WTC11 (cell line): ENCODE measurements around the gene GGN. TPM values are rescaled to one million over a fixed set of nuclear protein-coding genes. Genes with fewer than 3 reads are reported as not detected.
A peak's percentile ranks its signal among the peaks of the same experiment; 100 is the strongest.

Source experiments
- ATAC-seq: fragments of 200-7000 bp; cut with Tn5 transposase; 2 replicates; pipeline ENCODE4 v1.10.0; 2021; ENCODE audit warnings: mild to moderate bottlenecking, moderate library complexity
- CTCF ChIA-PET: fragments of 300-600 bp; sonication (Branson Sonifier 250); formaldehyde crosslinking; loops from one replicate; lab custom pipeline; 2021; ENCODE audit warnings: antibody characterized with exemption; lab: Charles Lee
- POLR2A ChIA-PET: fragments of 350-600 bp; sonication (Branson Sonifier 250); formaldehyde crosslinking; loops from one replicate; lab custom pipeline; 2021; ENCODE audit warnings: antibody characterized with exemption; lab: Charles Lee
- DNase-seq: peaks from one replicate; pipeline ENCODE4 v3.0.0; 2021; ENCODE audit warnings: low spot score
- H3K27ac Mint-ChIP-seq: 2 replicates; pipeline ENCODE4 v1.8.0; 2021; ENCODE audit warnings: mixed read lengths
- H3K27me3 Mint-ChIP-seq: 2 replicates; pipeline ENCODE4 v1.8.0; 2021; ENCODE audit warnings: low read depth, mild to moderate bottlenecking, moderate library complexity, mixed read lengths
- H3K36me3 Mint-ChIP-seq: 2 replicates; pipeline ENCODE4 v1.8.0; 2021; ENCODE audit warnings: mixed read lengths
- H3K4me1 Mint-ChIP-seq: 2 replicates; pipeline ENCODE4 v1.8.0; 2022; ENCODE audit warnings: mixed read lengths
- H3K4me3 Mint-ChIP-seq: 2 replicates; pipeline ENCODE4 v1.8.0; 2021; ENCODE audit warnings: mild to moderate bottlenecking, moderate library complexity, mixed read lengths
- H3K9me3 Mint-ChIP-seq: 2 replicates; pipeline ENCODE4 v1.8.0; 2021; ENCODE audit warnings: mixed read lengths
- AR ChIP-seq: fragments of 250-450 bp; sonication (Bioruptor Pico); IDR thresholded peaks from 2 replicates; pipeline ENCODE4 v1.9.0; 2021; ENCODE audit warnings: mild to moderate bottlenecking
- ATF6 ChIP-seq: sonication (generic); formaldehyde crosslinking; IDR thresholded peaks from 2 replicates; pipeline ENCODE4 v1.8.1; 2023; ENCODE audit warnings: mild to moderate bottlenecking, missing genetic modification reagents
- CBFB ChIP-seq: sonication (generic); formaldehyde crosslinking; IDR thresholded peaks from 2 replicates; pipeline ENCODE4 v1.8.1; 2022; ENCODE audit warnings: mild to moderate bottlenecking, low read depth, missing genetic modification reagents
- CREM ChIP-seq: sonication (generic); formaldehyde crosslinking; IDR thresholded peaks from 2 replicates; pipeline ENCODE4 v1.8.1; 2022; ENCODE audit warnings: mild to moderate bottlenecking, missing genetic modification reagents, moderate library complexity
- CTCF ChIP-seq: fragments of 200-600 bp; IDR thresholded peaks from 2 replicates; pipeline ENCODE4 v1.8.0; 2022; ENCODE audit warnings: antibody characterized with exemption
- E2F5 ChIP-seq: sonication (generic); formaldehyde crosslinking; IDR thresholded peaks from 2 replicates; pipeline ENCODE4 v1.8.1; 2022; ENCODE audit warnings: mild to moderate bottlenecking, moderate library complexity, missing genetic modification reagents
- ERG ChIP-seq: fragments of 250-450 bp; sonication (Bioruptor Pico); IDR thresholded peaks from 2 replicates; pipeline ENCODE4 v1.8.0; 2021; ENCODE audit warnings: mild to moderate bottlenecking
- ETV6 ChIP-seq: sonication (generic); formaldehyde crosslinking; IDR thresholded peaks from 2 replicates; pipeline ENCODE4 v1.8.1; 2022; ENCODE audit warnings: mild to moderate bottlenecking, missing genetic modification reagents
- FOXK1 ChIP-seq: sonication (generic); formaldehyde crosslinking; IDR thresholded peaks from 2 replicates; pipeline ENCODE4 v1.8.0; 2022; ENCODE audit warnings: mild to moderate bottlenecking, moderate library complexity, missing genetic modification reagents
- GRHL2 ChIP-seq: fragments of 250-450 bp; sonication (Bioruptor Pico); IDR thresholded peaks from 2 replicates; pipeline ENCODE4 v1.8.0; 2022; ENCODE audit warnings: mild to moderate bottlenecking, moderate library complexity; ENCODE audit not compliant: insufficient replicate concordance, severe bottlenecking
- GTF2I ChIP-seq: fragments of 250-450 bp; sonication (Bioruptor Pico); conservative IDR thresholded peaks from 2 replicates; pipeline ENCODE4 v1.4.0; 2021; ENCODE audit warnings: mild to moderate bottlenecking
- HMGA2 ChIP-seq: fragments of 250-450 bp; sonication (Bioruptor Pico); IDR thresholded peaks from 2 replicates; pipeline ENCODE4 v1.4.0; 2021; ENCODE audit warnings: mild to moderate bottlenecking, moderate library complexity
- IRF2 ChIP-seq: sonication (generic); formaldehyde crosslinking; IDR thresholded peaks from 2 replicates; pipeline ENCODE4 v1.8.0; 2022; ENCODE audit warnings: low read depth, missing genetic modification reagents, borderline replicate concordance
- KAT7 ChIP-seq: sonication (generic); formaldehyde crosslinking; IDR thresholded peaks from 2 replicates; pipeline ENCODE4 v1.8.1; 2023; ENCODE audit warnings: missing genetic modification reagents, mild to moderate bottlenecking, borderline replicate concordance
- OVOL2 ChIP-seq: fragments of 250-450 bp; sonication (Bioruptor Pico); IDR thresholded peaks from 2 replicates; pipeline ENCODE4 v1.9.0; 2021; ENCODE audit warnings: mild to moderate bottlenecking, borderline replicate concordance
- PREB ChIP-seq: sonication (generic); formaldehyde crosslinking; IDR thresholded peaks from 2 replicates; pipeline ENCODE4 v1.8.1; 2022; ENCODE audit warnings: mild to moderate bottlenecking, missing genetic modification reagents, moderate library complexity, borderline replicate concordance
- SMAD3 ChIP-seq: sonication (generic); formaldehyde crosslinking; IDR thresholded peaks from 2 replicates; pipeline ENCODE4 v1.8.0; 2022; ENCODE audit warnings: missing genetic modification reagents, mild to moderate bottlenecking, borderline replicate concordance
- SP1 ChIP-seq: sonication (generic); formaldehyde crosslinking; conservative IDR thresholded peaks from 2 replicates; pipeline ENCODE4 v1.8.1; 2022; ENCODE audit warnings: missing genetic modification reagents
- ZBTB43 ChIP-seq: sonication (generic); formaldehyde crosslinking; IDR thresholded peaks from 2 replicates; pipeline ENCODE4 v1.8.1; 2023; ENCODE audit warnings: mild to moderate bottlenecking, missing genetic modification reagents
- ZNF532 ChIP-seq: fragments of 250-450 bp; sonication (Bioruptor Pico); IDR thresholded peaks from 2 replicates; pipeline ENCODE4 v1.9.0; 2021; ENCODE audit warnings: mild to moderate bottlenecking, borderline replicate concordance
- ZNF671 ChIP-seq: fragments of 250-450 bp; sonication (Bioruptor Pico); IDR thresholded peaks from 2 replicates; pipeline ENCODE4 v1.8.0; 2021; ENCODE audit warnings: mild to moderate bottlenecking
- total RNA-seq: library from RNA; stranded (reverse); gene quantifications from 3 replicates; pipeline ENCODE4 v1.2.3, GENCODE V29; 2021

GGN gene
- total RNA-seq, 1 experiment from 2014 or later = 2.4 TPM

- ATAC-seq = peak; percentile 78
- peaks cover 29% of the 10 kb centered on the region for H3K4me1 Mint-ChIP-seq
- no peaks in the 10 kb centered on the region for H3K9me3 Mint-ChIP-seq
- H3K4me3 Mint-ChIP-seq = peak overlapping the region; percentile 84
- POLR2A ChIA-PET = interaction anchor here (0.6 to 1.6 kb wide), 7 partner anchors 9 to 232 kb away, joined by 3 to 14 read pairs (median 3); partner anchors contain the start of genes EIF3K, FAM98C and PSMD8
- H3K36me3 Mint-ChIP-seq = peaks cover 3% of the 10 kb centered on the region; the same call in 1 of the 2 replicates
- CTCF ChIA-PET = interaction anchor here (0.6 to 2.5 kb wide), 11 partner anchors 9 to 561 kb away, joined by 3 to 42 read pairs (median 4); partner anchors contain the start of genes FAM98C, GGN and RASGRP4
- H3K27ac Mint-ChIP-seq = peak overlapping the region; percentile 90
- peak; percentile 94 for DNase-seq
- H3K27me3 Mint-ChIP-seq = peaks cover 2% of the 10 kb centered on the region; the same call in 1 of the 2 replicates
- TF ChIP-seq SP1 (CRISPR knock-in tag) (peak; percentile 76), ERG (CRISPR knock-in tag) (no peak), GRHL2 (CRISPR knock-in tag) (no peak), ETV6 (CRISPR knock-in tag) (no peak), SMAD3 (CRISPR knock-in tag) (0 out of 2 replicates have a peak, but pooled peaks have one; percentile 34), OVOL2 (CRISPR knock-in tag) (no peak), KAT7 (CRISPR knock-in tag) (no peak), GTF2I (CRISPR knock-in tag) (no peak), CBFB (CRISPR knock-in tag) (no peak), ZBTB43 (CRISPR knock-in tag) (no peak), ZNF671 (CRISPR knock-in tag) (no peak), HMGA2 (CRISPR knock-in tag) (no peak), IRF2 (CRISPR knock-in tag) (no peak), CREM (CRISPR knock-in tag) (no peak), ATF6 (CRISPR knock-in tag) (no peak), FOXK1 (CRISPR knock-in tag) (peak; percentile 72; the same call in 1 of the 2 replicates), AR (CRISPR knock-in tag) (no peak), E2F5 (CRISPR knock-in tag) (no peak), CTCF (no peak), PREB (CRISPR knock-in tag) (no peak), ZNF532 (CRISPR knock-in tag) (no peak)
Measured at GRCh38 chr19:38434549-38435051, 46.8 kb upstream of the GGN start.
